ENCODE data around the gene UFD1.

DNA sequence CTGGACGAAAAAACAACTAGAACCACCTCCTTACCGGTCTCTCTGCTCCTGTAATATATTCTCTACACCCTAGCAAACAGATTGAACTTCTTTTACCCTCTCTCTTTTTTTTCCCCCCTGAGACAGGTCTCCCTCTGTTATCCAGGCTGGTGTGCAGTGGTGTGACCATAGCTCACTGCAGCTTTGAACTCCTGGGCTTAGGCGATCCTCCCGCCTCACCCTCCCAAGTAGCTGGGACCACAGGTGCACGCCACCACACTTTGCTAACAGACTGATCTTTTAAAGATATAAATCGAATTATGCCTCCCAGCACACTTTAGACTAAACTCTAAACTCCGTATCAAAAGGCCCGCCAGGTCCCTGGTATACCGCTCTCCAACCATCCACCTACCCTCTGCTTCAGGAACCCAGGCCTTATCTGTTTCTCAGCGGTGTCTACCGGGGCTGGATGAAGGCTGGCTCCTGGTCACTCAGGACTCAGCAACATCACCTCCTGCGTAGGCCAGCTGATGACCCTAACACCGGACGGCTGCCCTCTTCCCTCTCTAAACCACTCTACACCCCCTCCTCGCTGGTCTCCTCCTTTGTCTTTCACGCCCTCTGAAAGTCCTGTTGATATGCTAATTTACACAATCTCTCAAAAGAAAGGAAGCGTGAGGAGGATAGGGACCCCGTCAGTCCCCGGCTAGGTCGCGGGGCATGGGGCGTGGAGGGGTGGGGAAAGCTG lies 32.2 kb downstream of the UFD1 start:
- TF ChIP-seq, protein P1, sequence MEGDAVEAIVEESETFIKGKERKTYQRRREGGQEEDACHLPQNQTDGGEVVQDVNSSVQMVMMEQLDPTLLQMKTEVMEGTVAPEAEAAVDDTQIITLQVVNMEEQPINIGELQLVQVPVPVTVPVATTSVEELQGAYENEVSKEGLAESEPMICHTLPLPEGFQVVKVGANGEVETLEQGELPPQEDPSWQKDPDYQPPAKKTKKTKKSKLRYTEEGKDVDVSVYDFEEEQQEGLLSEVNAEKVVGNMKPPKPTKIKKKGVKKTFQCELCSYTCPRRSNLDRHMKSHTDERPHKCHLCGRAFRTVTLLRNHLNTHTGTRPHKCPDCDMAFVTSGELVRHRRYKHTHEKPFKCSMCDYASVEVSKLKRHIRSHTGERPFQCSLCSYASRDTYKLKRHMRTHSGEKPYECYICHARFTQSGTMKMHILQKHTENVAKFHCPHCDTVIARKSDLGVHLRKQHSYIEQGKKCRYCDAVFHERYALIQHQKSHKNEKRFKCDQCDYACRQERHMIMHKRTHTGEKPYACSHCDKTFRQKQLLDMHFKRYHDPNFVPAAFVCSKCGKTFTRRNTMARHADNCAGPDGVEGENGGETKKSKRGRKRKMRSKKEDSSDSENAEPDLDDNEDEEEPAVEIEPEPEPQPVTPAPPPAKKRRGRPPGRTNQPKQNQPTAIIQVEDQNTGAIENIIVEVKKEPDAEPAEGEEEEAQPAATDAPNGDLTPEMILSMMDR (IDR thresholded peaks at IDR 0.05), result no peak
- TF ChIP-seq POLR2A (IDR thresholded peaks at IDR 0.05), result no peak
